IPS-18c (cell line): ENCODE measurements around the gene CACNA1E.

ENCODE experiments used
- H3K4me3 ChIP-seq: 2 replicates; pipeline ENCODE4 v1.7.0; 2013; ENCODE audit warnings: low read depth, mild to moderate bottlenecking, low read length, moderate library complexity; ENCODE audit not compliant: insufficient read depth
- H3K9me3 ChIP-seq: one replicate; pipeline ENCODE4 v1.6.1; 2013; ENCODE audit warnings: mild to moderate bottlenecking, low read length, moderate library complexity; ENCODE audit not compliant: control insufficient read depth, insufficient read depth

The CACNA1E gene

DNA sequence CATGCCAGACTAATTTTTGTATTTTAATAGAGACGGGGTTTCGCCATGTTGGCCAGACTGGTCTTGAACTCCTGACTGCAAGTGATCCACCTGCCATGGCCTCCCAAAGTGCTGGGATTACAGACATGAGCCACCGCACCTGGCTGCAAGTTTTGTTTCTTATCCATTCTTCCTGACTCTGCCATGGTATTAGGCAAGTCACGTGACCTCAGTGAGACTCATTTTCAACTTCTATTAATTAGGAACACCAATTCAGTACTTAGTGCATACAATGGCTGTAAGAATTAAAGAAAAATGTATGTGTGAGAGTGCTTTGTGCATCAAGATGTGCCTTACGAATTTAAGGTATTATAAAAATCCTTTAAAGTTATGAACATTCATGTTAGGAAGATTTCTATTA lies 111.2 kb downstream of the CACNA1E start:
- no peak overlapping the region for H3K4me3 ChIP-seq
- H3K9me3 ChIP-seq, result no peaks in the 10 kb centered on the region

GRCh38 chr1:181595234-181595633 lies 111.9 kb downstream of the CACNA1E start:
- no peaks in the 10 kb centered on the region for H3K9me3 ChIP-seq
- no peak overlapping the region for H3K4me3 ChIP-seq

- Histone ChIP-seq H3K4me3 (no peak overlapping the region), H3K9me3 (no peaks in the 10 kb centered on the region)
These were observed 118.1 kb downstream of the CACNA1E start for GRCh38 chr1:181601186-181601950.

- H3K9me3 ChIP-seq, result no peaks in the 10 kb centered on the region
These were observed 120.6 kb downstream of the CACNA1E start for GRCh38 chr1:181603735-181604410.

GRCh38 chr1:181604482-181605249 lies 121.3 kb downstream of the CACNA1E start:
- H3K4me3 ChIP-seq, result no peak overlapping the region

More at GRCh38 chr1:181603735-181604410, 120.6 kb downstream of the CACNA1E start:
- no peak overlapping the region for H3K4me3 ChIP-seq

GRCh38 chr1:181607524-181607923 lies 124.2 kb downstream of the CACNA1E start:
- Histone ChIP-seq H3K4me3 (no peak overlapping the region), H3K9me3 (no peaks in the 10 kb centered on the region)

More at GRCh38 chr1:181604482-181605249, 121.3 kb downstream of the CACNA1E start:
- no peaks in the 10 kb centered on the region for H3K9me3 ChIP-seq

- no peaks in the 10 kb centered on the region for H3K9me3 ChIP-seq
- no peak overlapping the region for H3K4me3 ChIP-seq
These were observed 125.1 kb downstream of the CACNA1E start for GRCh38 chr1:181608386-181608785.

- no peak overlapping the region for H3K4me3 ChIP-seq
- no peaks in the 10 kb centered on the region for H3K9me3 ChIP-seq
These were observed 125.6 kb downstream of the CACNA1E start for GRCh38 chr1:181608948-181609347.

GRCh38 chr1:181612100-181612499 lies 128.8 kb downstream of the CACNA1E start:
- no peaks in the 10 kb centered on the region for H3K9me3 ChIP-seq
- no peak overlapping the region for H3K4me3 ChIP-seq

DNA sequence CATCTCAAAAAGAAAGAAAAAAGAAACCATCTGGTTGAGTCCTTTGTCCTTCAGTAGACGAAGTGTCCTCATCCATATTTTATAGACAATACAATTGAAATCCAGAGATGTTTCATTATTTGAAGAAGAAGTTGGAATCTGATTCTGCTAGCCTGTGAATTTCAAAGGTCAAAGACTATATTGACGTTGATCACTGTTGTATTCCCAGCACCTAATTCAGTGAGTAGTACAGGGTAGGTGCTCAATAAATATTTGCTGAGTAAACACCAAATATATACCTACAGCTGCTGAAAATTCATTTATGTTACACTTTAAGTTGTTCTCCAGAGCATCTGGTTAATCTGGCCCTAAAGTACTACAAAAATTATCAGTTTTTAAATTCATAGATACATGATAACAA lies 135.2 kb downstream of the CACNA1E start:
- no peaks in the 10 kb centered on the region for H3K9me3 ChIP-seq
- H3K4me3 ChIP-seq, result no peak overlapping the region

DNA sequence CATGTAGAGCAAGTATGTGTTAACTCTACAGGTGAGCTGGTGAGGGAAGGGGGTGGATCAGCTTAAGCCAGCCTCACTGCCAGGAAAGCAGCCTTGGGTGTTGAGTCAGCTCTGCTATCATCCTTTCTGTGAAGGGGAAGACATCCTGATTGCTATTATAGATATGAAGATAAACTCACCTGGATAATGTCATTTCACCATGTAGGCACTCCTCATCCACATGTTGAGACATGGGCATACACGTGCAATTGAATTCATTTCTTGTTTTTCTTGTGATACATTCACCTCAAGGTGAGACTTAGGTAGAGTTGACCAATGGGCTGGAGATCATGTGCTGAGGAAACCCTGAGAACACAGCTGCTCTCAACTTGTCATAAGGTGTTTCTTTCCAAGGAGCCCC lies 136.9 kb downstream of the CACNA1E start:
- H3K4me3 ChIP-seq, result no peak overlapping the region
- H3K9me3 ChIP-seq, result no peaks in the 10 kb centered on the region

DNA sequence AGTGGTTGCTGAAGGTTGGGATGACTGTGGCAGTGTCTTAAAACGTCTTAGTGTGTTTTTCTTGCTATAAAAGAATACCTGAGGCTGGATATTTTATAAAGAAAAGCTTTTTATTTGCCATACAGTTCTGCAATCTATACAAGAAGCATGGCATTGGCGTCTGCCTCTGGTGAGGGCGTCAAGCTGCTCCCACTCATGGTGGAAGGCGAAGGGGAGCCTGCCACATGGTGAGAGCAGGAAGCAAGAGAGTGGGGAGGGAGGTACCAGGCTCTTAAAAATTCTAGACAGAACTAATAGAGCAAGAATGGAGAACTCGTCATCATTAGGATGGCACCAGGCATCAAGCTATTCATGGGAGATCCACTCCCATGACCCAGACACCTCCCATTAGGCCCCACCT lies 140.5 kb downstream of the CACNA1E start:
- Histone ChIP-seq H3K9me3 (no peaks in the 10 kb centered on the region), H3K4me3 (no peak overlapping the region)

- Histone ChIP-seq H3K9me3 (no peaks in the 10 kb centered on the region), H3K4me3 (no peak overlapping the region)
These were observed 143.1 kb downstream of the CACNA1E start for GRCh38 chr1:181626279-181626938.

DNA sequence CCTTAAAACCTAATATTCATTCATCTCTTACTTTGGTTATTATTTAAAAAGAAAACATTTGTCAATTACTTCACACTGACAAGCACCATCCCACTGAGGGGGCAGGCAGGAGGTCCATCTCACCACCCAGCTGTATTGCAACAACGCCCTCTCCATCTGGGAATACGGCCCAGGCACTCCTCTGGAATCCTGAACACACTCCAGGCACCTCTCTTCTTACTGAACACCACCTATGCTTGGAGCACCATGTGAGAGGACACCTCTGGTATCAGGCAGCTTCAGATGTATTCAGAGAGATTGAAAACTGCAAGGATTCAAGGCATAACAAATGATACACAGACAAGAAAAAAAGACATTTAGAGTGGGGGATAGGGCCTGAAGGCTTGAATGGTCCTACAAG lies 147.1 kb downstream of the CACNA1E start:
- H3K4me3 ChIP-seq, result no peak overlapping the region
- H3K9me3 ChIP-seq, result no peaks in the 10 kb centered on the region

DNA sequence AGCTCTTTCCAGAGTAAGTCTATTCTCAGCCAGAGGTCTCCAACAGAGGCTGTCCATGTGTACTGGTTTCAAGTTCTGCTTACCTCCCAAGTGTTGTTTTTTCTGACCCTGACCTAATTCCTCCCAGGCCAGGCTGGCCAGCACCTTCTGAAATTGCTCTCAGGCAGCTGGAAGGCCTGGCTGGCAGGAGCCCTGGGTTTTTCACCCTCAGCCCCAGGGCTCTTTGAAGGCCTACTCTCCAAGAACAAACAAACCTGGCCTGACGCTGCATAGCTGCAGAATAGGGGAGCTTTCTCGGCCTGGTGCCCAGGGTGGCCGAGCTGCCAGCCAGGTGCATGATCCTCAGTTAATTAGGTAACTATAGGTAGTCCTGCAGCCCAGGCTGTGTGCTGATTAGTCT lies 147.5 kb downstream of the CACNA1E start:
- H3K4me3 ChIP-seq, result no peak overlapping the region
- no peaks in the 10 kb centered on the region for H3K9me3 ChIP-seq

- Histone ChIP-seq H3K4me3 (no peak overlapping the region), H3K9me3 (no peaks in the 10 kb centered on the region)
These were observed 149.2 kb downstream of the CACNA1E start for GRCh38 chr1:181632492-181632891.

DNA sequence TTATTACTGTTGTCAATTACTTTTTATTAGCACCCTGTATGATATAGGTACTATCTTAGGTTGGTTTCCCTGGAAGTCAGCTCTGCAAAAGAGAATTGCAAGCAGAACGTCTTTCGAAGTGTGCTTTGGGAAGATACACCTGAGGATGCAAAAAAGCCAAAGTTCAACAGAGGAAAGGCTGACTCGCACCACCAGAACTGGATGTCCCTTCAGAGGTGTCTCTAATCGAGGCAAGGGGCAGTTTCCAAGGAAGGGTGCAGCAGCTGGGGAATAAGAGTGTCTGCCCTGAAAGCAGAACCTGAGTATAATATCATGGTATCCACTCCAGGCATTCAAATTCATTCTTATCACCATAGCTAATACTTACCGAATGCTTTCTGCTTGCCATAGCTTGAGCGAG lies 149.6 kb downstream of the CACNA1E start:
- Histone ChIP-seq H3K9me3 (no peaks in the 10 kb centered on the region), H3K4me3 (no peak overlapping the region)
